AG10803 (cell line): ENCODE measurements around the gene DISC1.

ENCODE experiments used
- DNase-seq: peaks from one replicate; pipeline ENCODE4 v3.0.0; 2010; ENCODE audit warnings: low read depth
- H3K4me3 ChIP-seq: 2 replicates; pipeline ENCODE4 v1.5.1; 2011; ENCODE audit warnings: mild to moderate bottlenecking, low read length, control low read depth
- TF ChIP-seq, protein P1 (sequence below): conservative IDR thresholded peaks from 2 replicates; pipeline ENCODE4 v1.5.1; 2011; ENCODE audit warnings: mild to moderate bottlenecking, low read length, control low read depth, inconsistent platforms

Gene DISC1

DNA sequence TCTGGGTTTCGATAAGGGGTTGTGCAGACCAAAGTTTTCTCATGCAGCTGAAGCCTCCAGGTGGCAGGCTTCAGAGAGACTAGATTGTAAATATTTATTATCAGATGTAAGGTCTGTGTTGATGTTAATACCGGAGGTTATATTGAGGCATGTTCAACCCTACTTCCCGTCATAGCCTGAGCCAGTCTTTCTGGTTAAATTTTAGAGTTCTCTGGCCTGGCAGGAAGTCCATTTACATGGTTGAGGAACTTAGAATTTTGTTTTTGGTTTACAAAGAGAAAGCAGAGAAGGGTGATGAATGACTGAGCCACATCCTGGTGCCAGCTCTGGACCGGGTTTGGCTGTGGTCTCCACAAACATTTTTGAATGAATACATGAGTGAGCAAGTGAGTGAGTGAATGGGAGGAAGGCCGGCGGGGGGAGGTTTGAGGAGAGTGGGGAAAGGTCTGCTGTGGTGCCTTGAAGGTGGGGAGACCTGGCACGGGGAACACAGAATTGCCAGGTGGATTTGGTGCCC, 218.5 kb downstream of the DISC1 start:
- TF ChIP-seq, protein P1, sequence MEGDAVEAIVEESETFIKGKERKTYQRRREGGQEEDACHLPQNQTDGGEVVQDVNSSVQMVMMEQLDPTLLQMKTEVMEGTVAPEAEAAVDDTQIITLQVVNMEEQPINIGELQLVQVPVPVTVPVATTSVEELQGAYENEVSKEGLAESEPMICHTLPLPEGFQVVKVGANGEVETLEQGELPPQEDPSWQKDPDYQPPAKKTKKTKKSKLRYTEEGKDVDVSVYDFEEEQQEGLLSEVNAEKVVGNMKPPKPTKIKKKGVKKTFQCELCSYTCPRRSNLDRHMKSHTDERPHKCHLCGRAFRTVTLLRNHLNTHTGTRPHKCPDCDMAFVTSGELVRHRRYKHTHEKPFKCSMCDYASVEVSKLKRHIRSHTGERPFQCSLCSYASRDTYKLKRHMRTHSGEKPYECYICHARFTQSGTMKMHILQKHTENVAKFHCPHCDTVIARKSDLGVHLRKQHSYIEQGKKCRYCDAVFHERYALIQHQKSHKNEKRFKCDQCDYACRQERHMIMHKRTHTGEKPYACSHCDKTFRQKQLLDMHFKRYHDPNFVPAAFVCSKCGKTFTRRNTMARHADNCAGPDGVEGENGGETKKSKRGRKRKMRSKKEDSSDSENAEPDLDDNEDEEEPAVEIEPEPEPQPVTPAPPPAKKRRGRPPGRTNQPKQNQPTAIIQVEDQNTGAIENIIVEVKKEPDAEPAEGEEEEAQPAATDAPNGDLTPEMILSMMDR, result peak; percentile 14; the same call in 1 of the 2 replicates
- no peak overlapping the region for H3K4me3 ChIP-seq
- peak; percentile 26 for DNase-seq

DNA sequence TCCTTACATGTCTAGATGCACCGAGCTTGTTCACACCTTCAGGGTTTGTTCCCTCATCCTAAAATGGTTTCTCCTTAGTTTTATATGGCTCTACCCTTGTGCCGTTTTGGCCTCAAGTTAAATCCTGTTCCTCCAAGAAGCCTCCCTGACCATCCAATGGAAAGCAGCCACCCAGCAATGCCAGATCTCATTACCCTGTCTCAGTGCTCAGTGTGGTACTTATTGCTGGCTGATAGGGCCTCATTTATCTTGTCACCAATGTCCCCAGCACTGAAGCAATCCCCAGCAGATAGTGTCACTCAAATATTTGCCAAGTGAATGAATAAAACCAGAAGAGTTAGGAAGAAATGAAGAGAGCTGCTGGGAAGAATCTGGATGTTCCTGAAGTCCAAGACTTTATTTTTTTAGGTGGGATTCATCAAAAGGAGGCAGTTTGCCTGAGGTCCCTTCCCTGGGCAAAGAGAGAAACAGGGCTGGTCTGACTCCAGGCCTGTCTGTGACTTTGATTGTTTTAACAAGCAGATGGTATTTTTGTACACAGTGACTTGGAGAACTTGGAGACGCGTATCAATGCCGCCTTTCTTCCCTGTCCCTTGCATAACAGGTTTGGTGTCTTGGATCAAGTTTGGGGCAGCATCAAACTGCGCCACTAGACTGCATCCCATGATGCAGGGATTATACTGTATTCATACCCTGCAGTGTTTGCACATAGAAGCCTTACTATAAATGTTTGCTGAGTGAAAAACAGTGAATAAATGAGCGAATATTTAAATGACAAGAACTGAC, 221.2 kb downstream of the DISC1 start:
- DNase-seq, result no peak
- TF ChIP-seq, protein P1, result no peak
- H3K4me3 ChIP-seq, result no peak overlapping the region

DNA sequence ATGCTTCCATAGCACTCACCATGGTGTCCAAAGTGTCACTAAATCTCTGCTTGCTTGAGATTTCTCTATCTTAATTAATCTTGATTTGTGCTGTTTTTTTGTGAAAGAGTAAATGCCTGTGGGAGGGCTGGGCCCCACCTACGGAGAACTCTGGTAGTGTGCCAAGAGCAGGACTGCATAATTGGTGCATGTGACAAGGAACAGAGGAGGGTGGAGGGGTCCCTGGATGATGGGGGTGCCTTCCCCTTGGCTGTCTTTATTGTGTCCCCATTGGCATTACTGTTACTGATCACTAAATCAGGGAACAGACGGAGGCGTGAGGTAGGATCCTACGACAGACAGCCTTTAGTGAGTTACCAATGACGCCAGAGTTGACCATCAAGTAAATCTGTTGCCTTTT, 223.4 kb downstream of the DISC1 start:
- H3K4me3 ChIP-seq, result no peak overlapping the region
- TF ChIP-seq, protein P1, result no peak
- DNase-seq, result no peak

DNA sequence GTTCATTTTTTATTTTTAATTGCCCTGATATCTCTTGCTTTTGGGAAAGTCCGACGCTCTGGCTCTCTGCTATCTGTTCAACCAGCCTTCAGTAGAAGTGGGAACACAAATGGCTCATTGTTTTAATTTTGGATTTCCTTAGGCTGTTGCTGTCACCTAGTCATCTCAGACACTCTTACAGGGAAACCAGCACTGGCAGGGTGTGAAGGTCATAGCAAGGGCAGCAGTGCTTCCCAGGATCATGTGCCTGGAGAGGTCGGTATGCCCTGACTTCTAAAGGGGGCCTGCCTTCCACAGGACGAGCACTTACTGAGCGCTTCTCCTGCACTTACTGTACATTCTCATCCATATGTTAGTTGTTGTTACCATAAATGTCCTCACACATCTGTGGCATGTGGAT, 224.2 kb downstream of the DISC1 start:
- TF ChIP-seq, protein P1, result no peak
- DNase-seq, result no peak
- H3K4me3 ChIP-seq, result no peak overlapping the region

DNA sequence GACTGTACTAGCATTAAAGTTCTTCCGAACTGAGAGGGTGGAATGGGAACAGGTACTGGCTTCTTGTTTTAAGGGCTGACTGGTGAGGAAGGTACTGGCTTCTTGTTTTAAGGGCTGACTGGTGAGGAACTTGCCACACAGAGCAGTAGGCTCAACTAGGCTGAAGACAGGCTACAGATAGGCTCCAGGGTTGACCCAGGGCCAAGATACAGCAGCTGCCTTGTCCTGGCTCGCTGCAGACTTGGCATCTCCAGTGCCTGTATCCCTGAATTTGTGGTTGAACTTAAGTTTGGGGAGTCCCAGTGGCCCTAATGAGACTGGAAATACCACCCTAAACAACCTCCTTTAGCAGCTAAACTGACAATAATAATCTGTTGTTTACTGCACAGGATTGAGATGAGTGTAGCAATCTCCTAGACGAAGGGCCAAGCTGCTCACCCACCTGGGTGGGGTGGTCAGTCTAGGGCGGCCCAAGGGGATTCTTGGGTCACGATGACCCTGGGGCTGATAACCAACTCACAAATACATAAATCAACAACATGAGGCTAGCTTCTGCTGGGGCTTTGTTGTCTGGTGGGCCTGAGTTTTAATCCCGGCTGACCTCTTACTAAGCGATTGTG, 227.1 kb downstream of the DISC1 start:
- no peak for DNase-seq
- TF ChIP-seq, protein P1, result no peak

DNA sequence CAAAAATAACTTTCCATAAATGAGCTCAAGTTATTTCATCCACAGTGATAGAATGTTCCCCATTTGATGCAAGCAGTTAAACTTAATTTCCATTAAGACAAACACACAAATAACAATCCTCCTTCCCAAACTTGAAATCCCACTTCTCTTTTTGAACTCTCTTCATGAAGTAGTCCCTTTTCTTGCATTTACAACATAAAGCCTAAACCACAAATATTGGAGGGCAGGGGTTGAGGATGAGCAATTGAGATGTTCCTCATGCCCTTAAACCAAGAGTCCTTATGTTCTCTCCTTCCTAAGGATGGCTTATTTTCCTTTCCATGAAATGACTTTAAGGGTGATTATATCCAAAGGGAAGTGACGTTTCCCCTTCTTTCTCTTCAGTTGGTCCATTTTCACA, 228.8 kb downstream of the DISC1 start:
- DNase-seq, result no peak
- TF ChIP-seq, protein P1, result no peak

More for the DNA sequence above, 227.1 kb downstream of the DISC1 start:
- H3K4me3 ChIP-seq, result no peak overlapping the region

DNA sequence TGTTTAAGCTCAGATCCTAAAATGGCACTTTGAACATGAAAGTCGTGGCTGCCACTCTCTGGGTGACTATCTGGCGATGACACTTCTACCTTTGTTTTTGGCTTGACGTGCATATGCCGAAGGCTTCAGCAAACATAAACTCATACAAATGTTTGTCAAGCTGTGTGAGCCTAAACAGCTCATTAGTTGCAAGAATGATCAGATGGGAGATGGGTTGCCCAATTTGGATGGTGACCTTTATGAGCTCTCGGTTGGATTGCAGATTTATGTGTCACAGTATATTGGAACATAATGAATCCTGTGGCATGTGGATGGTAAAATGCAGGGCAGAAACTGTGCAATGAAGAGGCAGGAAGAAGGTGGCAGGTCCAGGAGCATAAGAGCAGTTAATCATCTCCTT, 229.3 kb downstream of the DISC1 start:
- no peak for DNase-seq
- TF ChIP-seq, protein P1, result no peak
- H3K4me3 ChIP-seq, result no peak overlapping the region

More for the DNA sequence above, 228.8 kb downstream of the DISC1 start:
- no peak overlapping the region for H3K4me3 ChIP-seq
